Muscle layer of colon (tissue), 2 donors: ENCODE measurements around the gene KCNAB1.

Experiments used
- H3K27ac ChIP-seq: one replicate; pipeline ENCODE4 v1.7.0; 2013; ENCODE audit warnings: low read depth, mild to moderate bottlenecking, low read length, moderate library complexity
- H3K27me3 ChIP-seq, 2 donors: one replicate each; pipeline ENCODE4 v1.7.0; 2013; ENCODE audit warnings: low read length in 2 of 2, mild to moderate bottlenecking in 2 of 2; ENCODE audit not compliant: insufficient read depth in 2 of 2, control insufficient read depth in 1 of 2
- H3K36me3 ChIP-seq: one replicate; pipeline ENCODE4 v1.7.0; 2013; ENCODE audit warnings: mild to moderate bottlenecking, low read length; ENCODE audit not compliant: insufficient read depth
- H3K4me1 ChIP-seq: one replicate; pipeline ENCODE4 v1.7.0; 2013; ENCODE audit warnings: mild to moderate bottlenecking, low read length; ENCODE audit not compliant: insufficient read depth
- H3K4me3 ChIP-seq, 2 donors: one replicate each; pipeline ENCODE4 v1.7.0; 2013; ENCODE audit warnings: low read length in 2 of 2, low read depth in 1 of 2, mild to moderate bottlenecking in 1 of 2, moderate library complexity in 1 of 2
- H3K9ac ChIP-seq: one replicate; pipeline ENCODE4 v1.7.0; 2013; ENCODE audit warnings: low read length
- H3K9me3 ChIP-seq: one replicate; pipeline ENCODE4 v1.7.0; 2013; ENCODE audit warnings: mild to moderate bottlenecking, low read length
- donor health status: abdominal sarcoma.
- donor health status: Adenocarcinoma of cecum.

Gene KCNAB1

DNA sequence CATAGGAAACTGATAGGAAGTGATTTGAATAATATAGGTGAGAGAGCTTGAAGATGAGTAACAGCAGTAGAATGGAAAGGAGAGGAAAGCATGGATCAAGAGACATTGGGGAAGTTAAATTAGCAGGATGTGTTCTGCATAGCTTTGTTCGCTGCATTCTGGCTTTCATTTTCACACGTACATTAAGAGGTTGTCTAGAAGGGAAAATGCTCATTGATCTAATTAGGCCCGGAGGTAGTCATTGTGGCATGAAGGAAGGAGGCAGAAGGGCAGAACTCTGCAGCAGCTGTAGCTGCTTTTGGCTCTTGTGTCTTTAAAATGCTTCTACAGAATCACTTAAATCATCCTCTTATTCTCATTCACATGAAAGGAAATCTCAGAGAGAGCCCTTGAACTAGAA is 40.3 kb downstream of the KCNAB1 start:
- Histone ChIP-seq H3K9ac (no peak overlapping the region), H3K27ac (no peak overlapping the region), H3K4me3 (no peak overlapping the region), H3K4me1 (no peaks in the 10 kb centered on the region), H3K9me3 (no peaks in the 10 kb centered on the region), H3K27me3 (no peaks in the 10 kb centered on the region), H3K36me3 (no peaks in the 10 kb centered on the region)

- Histone ChIP-seq H3K9me3 (no peaks in the 10 kb centered on the region), H3K27me3 (no peaks in the 10 kb centered on the region), H3K27ac (no peak overlapping the region), H3K36me3 (no peaks in the 10 kb centered on the region), H3K4me1 (no peaks in the 10 kb centered on the region), H3K4me3 (no peak overlapping the region), H3K9ac (no peak overlapping the region)
Measured at GRCh38 chr3:156161172-156161571, 40.8 kb downstream of the KCNAB1 start.

DNA sequence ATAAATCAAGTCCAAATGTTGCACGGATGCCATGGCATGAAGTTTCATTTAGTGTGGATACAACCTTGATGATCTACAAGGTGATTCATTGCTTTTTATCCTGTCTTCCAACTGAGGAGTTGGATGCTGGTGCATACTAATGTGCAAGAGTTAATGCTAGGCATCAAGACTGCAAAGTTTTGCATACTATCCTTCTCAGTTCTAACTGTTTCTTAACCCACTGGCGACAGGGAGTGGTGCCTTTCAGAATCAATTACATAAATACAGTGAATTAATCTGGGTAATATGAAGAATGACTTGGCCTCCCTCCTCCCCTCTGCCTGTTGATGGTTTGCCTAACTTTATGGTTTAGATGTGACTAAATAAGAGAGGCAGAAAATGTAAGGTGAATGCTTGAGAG is 43.5 kb downstream of the KCNAB1 start:
- H3K27ac ChIP-seq: no peak overlapping the region
- H3K9me3 ChIP-seq: no peaks in the 10 kb centered on the region
- H3K27me3 ChIP-seq: no peaks in the 10 kb centered on the region
- H3K4me3 ChIP-seq: no peak overlapping the region
- H3K9ac ChIP-seq: no peak overlapping the region
- H3K4me1 ChIP-seq: no peaks in the 10 kb centered on the region
- H3K36me3 ChIP-seq: no peaks in the 10 kb centered on the region

GRCh38 chr3:156166808-156167207 is 46.4 kb downstream of the KCNAB1 start:
- Histone ChIP-seq H3K4me3 (no peak overlapping the region), H3K9me3 (no peaks in the 10 kb centered on the region), H3K27ac (no peak overlapping the region), H3K27me3 (no peaks in the 10 kb centered on the region), H3K36me3 (no peaks in the 10 kb centered on the region), H3K4me1 (no peaks in the 10 kb centered on the region), H3K9ac (no peak overlapping the region)

- Histone ChIP-seq H3K9me3 (no peaks in the 10 kb centered on the region), H3K4me1 (peaks cover 6% of the 10 kb centered on the region), H3K9ac (no peak overlapping the region), H3K27me3 (no peaks in the 10 kb centered on the region), H3K36me3 (no peaks in the 10 kb centered on the region), H3K27ac (no peak overlapping the region), H3K4me3 (no peak overlapping the region)
Measured at GRCh38 chr3:156170571-156170970, 50.2 kb downstream of the KCNAB1 start.

GRCh38 chr3:156171281-156172267 is 51.2 kb downstream of the KCNAB1 start:
- Histone ChIP-seq H3K9me3 (no peaks in the 10 kb centered on the region), H3K36me3 (no peaks in the 10 kb centered on the region), H3K4me3 (no peak overlapping the region), H3K9ac (no peak overlapping the region), H3K4me1 (peaks cover 6% of the 10 kb centered on the region), H3K27me3 (no peaks in the 10 kb centered on the region), H3K27ac (no peak overlapping the region)

DNA sequence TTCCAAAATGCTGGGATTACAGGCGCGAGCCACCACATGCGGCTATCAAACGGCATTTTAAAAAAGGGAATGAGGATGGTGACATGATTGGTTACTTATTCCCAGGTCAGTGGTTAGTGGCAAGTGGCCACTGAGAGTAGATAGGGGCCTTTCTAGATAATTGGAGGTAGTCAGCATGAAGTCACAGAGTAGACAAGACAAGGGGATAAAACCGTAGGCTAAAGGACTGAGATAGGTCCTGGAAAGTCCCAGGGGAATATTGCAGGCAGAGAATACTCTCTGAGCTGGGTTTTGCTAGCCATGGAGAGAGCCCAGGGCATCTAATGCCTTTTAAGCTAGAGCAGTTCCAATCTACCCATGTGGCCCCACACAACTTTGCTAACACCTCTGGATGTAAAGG is 52.2 kb downstream of the KCNAB1 start:
- H3K36me3 ChIP-seq: no peaks in the 10 kb centered on the region
- H3K4me3 ChIP-seq: no peak overlapping the region

GRCh38 chr3:156174229-156174847 is 54.0 kb downstream of the KCNAB1 start:
- no peaks in the 10 kb centered on the region for H3K27me3 ChIP-seq
- no peaks in the 10 kb centered on the region for H3K36me3 ChIP-seq
- H3K9ac ChIP-seq: no peak overlapping the region
- H3K4me3 ChIP-seq: no peak overlapping the region
- H3K4me1 ChIP-seq: peaks cover 6% of the 10 kb centered on the region
- no peak overlapping the region for H3K27ac ChIP-seq
- H3K9me3 ChIP-seq: no peaks in the 10 kb centered on the region

More for the DNA sequence above, 52.2 kb downstream of the KCNAB1 start:
- Histone ChIP-seq H3K4me1 (peaks cover 6% of the 10 kb centered on the region), H3K9ac (no peak overlapping the region), H3K9me3 (no peaks in the 10 kb centered on the region), H3K27me3 (no peaks in the 10 kb centered on the region), H3K27ac (no peak overlapping the region)

GRCh38 chr3:156175570-156175969 is 55.2 kb downstream of the KCNAB1 start:
- Histone ChIP-seq H3K27me3 (no peaks in the 10 kb centered on the region), H3K4me3 (no peak overlapping the region), H3K9me3 (no peaks in the 10 kb centered on the region), H3K9ac (no peak overlapping the region), H3K27ac (no peak overlapping the region), H3K4me1 (peaks cover 6% of the 10 kb centered on the region), H3K36me3 (no peaks in the 10 kb centered on the region)

GRCh38 chr3:156176048-156176447 is 55.7 kb downstream of the KCNAB1 start:
- H3K27me3 ChIP-seq: no peaks in the 10 kb centered on the region

GRCh38 chr3:156176629-156177210 is 56.3 kb downstream of the KCNAB1 start:
- Histone ChIP-seq H3K4me1 (peaks cover 6% of the 10 kb centered on the region), H3K9ac (no peak overlapping the region), H3K27ac (no peak overlapping the region), H3K27me3 (no peaks in the 10 kb centered on the region), H3K9me3 (no peaks in the 10 kb centered on the region), H3K36me3 (no peaks in the 10 kb centered on the region), H3K4me3 (no peak overlapping the region)

More at GRCh38 chr3:156176048-156176447, 55.7 kb downstream of the KCNAB1 start:
- Histone ChIP-seq H3K36me3 (no peaks in the 10 kb centered on the region), H3K9ac (no peak overlapping the region), H3K27ac (no peak overlapping the region), H3K9me3 (no peaks in the 10 kb centered on the region), H3K4me3 (no peak overlapping the region), H3K4me1 (peaks cover 6% of the 10 kb centered on the region)
